ENCODE measurements around the gene MST1. TPM values are rescaled to one million over a fixed set of nuclear protein-coding genes. Genes with fewer than 3 reads are reported as not detected.

MST1 gene
- total and polyA plus RNA-seq, 12 donors = 2.3 to 16.0 (median 3.8) TPM

- Histone ChIP-seq H3K27me3 (no peaks in the 10 kb centered on the region), H3K36me3 (no peaks in the 10 kb centered on the region), H3K27ac (no peak overlapping the region), H3K9me3 (peaks cover 0 to 11% (median 0%) of the 10 kb centered on the region in 11 donors), H3K4me3 (no peak overlapping the region), H3K4me1 (peaks cover 0 to 13% (median 0%) of the 10 kb centered on the region in 9 donors)
- ATAC-seq (no peak), DNase-seq (no peak)
- intact Hi-C loops (cut with DNase I) = no loop called here
- WGBS, 2 donors = 77 to 82% methylated on average over 3 of the region's 3 CpGs
- no peak for TF ChIP-seq CTCF (IDR thresholded peaks at IDR 0.05)
These were observed 54.5 kb downstream of the MST1 start for GRCh38 chr3:49634736-49635135.

Other genes starting within 250 kb of the MST1 start
- 100 to 1,000 TPM; 118 to 173 (median 139) TPM for gene DAG1, start 219.2 kb downstream of the MST1 start, total RNA-seq
- 10 to 100 TPM; 37.7 to 50.9 TPM for gene DAG1, start 219.2 kb downstream of the MST1 start, polyA plus RNA-seq
- 1 to 10 TPM in 4 of 10 donors, under 1 TPM in 6; 0.17 to 1.4 (median 0.68) TPM for gene BSN, start 135.0 kb downstream of the MST1 start, total RNA-seq
- under 1 TPM; 0.06 to 0.37 TPM for gene BSN, start 135.0 kb downstream of the MST1 start, polyA plus RNA-seq
- gene APEH, start 15.1 kb downstream of the MST1 start, total RNA-seq = 100 to 1,000 TPM; 101 to 140 (median 110) TPM
- gene APEH, start 15.1 kb downstream of the MST1 start, polyA plus RNA-seq = 10 to 100 TPM; 18.2 to 65.7 TPM
- 10 to 100 TPM; 41.5 to 61.8 (median 51.4) TPM for gene RNF123, start 83 bp upstream of the MST1 start, total RNA-seq
- gene RNF123, start 83 bp upstream of the MST1 start, polyA plus RNA-seq = 10 to 100 TPM; 23.6 to 30.8 TPM
- under 1 TPM in 2 of 10 donors, not detected in 8; 0.09 to 0.15 TPM for gene AMIGO3, start 30.2 kb upstream of the MST1 start, total RNA-seq
- gene AMIGO3, start 30.2 kb upstream of the MST1 start, polyA plus RNA-seq = 1 to 10 TPM; 1.8 to 2.1 TPM
- 10 to 100 TPM in 8 of 10 donors, 1 to 10 TPM in 2; 9.6 to 30.4 (median 12.9) TPM for gene GMPPB, start 34.5 kb upstream of the MST1 start, total RNA-seq
- 10 to 100 TPM in 1 of 2 donors, 1 to 10 TPM in 1; 8.7 to 48.8 TPM for gene GMPPB, start 34.5 kb upstream of the MST1 start, polyA plus RNA-seq
- gene IP6K1, start 97.1 kb upstream of the MST1 start, total RNA-seq = 10 to 100 TPM; 13.7 to 24.4 (median 16.6) TPM
- 10 to 100 TPM in 1 of 2 donors, 1 to 10 TPM in 1; 9.0 to 12.3 TPM for gene IP6K1, start 97.1 kb upstream of the MST1 start, polyA plus RNA-seq
- not detected for gene CDHR4, start 110.4 kb upstream of the MST1 start, total RNA-seq
- gene CDHR4, start 110.4 kb upstream of the MST1 start, polyA plus RNA-seq = under 1 TPM; 0.01 to 0.80 TPM
- gene INKA1, start 113.8 kb upstream of the MST1 start, total RNA-seq = 1 to 10 TPM; 1.8 to 5.7 (median 2.5) TPM
- gene INKA1, start 113.8 kb upstream of the MST1 start, polyA plus RNA-seq = 1 to 10 TPM; 4.2 to 8.6 TPM
- gene UBA7, start 124.5 kb upstream of the MST1 start, total RNA-seq = 10 to 100 TPM; 13.1 to 47.0 (median 22.0) TPM
- 10 to 100 TPM; 12.0 to 57.6 TPM for gene UBA7, start 124.5 kb upstream of the MST1 start, polyA plus RNA-seq
- gene TRAIP, start 167.1 kb upstream of the MST1 start, total RNA-seq = 1 to 10 TPM in 7 of 10 donors, under 1 TPM in 3; 0.20 to 2.4 (median 1.4) TPM
- 1 to 10 TPM in 1 of 2 donors, under 1 TPM in 1; 0.96 to 1.6 TPM for gene TRAIP, start 167.1 kb upstream of the MST1 start, polyA plus RNA-seq
- gene CAMKV, start 180.4 kb upstream of the MST1 start, total RNA-seq = not detected
- gene CAMKV, start 180.4 kb upstream of the MST1 start, polyA plus RNA-seq = not detected
- 1 to 10 TPM in 8 of 10 donors, under 1 TPM in 2; 0.53 to 4.4 (median 1.6) TPM for gene MST1R, start 214.4 kb upstream of the MST1 start, total RNA-seq
- 1 to 10 TPM; 1.7 to 7.1 TPM for gene MST1R, start 214.4 kb upstream of the MST1 start, polyA plus RNA-seq
- 1 to 10 TPM; 5.3 to 8.2 (median 6.7) TPM for gene MON1A, start 240.3 kb upstream of the MST1 start, total RNA-seq
- gene MON1A, start 240.3 kb upstream of the MST1 start, polyA plus RNA-seq = 10 to 100 TPM in 1 of 2 donors, 1 to 10 TPM in 1; 6.5 to 10.6 TPM